Activated naive CD4-positive, alpha-beta T cell treated with anti-CD3 and anti-CD28 coated beads, Interleukin-2, amount 50 U/mL, for 24 hours (primary cell): ENCODE data around the gene NXPH1.
A peak's percentile ranks its signal among the peaks of the same experiment; 100 is the strongest.

Experiments
- H3K27ac Mint-ChIP-seq: one replicate; pipeline ENCODE4 v1.8.0; 2021; ENCODE audit warnings: mild to moderate bottlenecking, mixed read lengths
- H3K27me3 Mint-ChIP-seq: one replicate; pipeline ENCODE4 v1.8.0; 2021; ENCODE audit warnings: mixed read lengths
- H3K36me3 Mint-ChIP-seq: one replicate; pipeline ENCODE4 v1.8.0; 2021; ENCODE audit warnings: mixed read lengths
- H3K4me1 Mint-ChIP-seq: one replicate; pipeline ENCODE4 v1.8.0; 2021; ENCODE audit warnings: mixed read lengths
- H3K4me3 Mint-ChIP-seq: one replicate; pipeline ENCODE4 v1.8.0; 2021; ENCODE audit warnings: mild to moderate bottlenecking, mixed read lengths
- H3K9me3 Mint-ChIP-seq: one replicate; pipeline ENCODE4 v1.8.0; 2021; ENCODE audit warnings: mixed read lengths

NXPH1 gene

DNA sequence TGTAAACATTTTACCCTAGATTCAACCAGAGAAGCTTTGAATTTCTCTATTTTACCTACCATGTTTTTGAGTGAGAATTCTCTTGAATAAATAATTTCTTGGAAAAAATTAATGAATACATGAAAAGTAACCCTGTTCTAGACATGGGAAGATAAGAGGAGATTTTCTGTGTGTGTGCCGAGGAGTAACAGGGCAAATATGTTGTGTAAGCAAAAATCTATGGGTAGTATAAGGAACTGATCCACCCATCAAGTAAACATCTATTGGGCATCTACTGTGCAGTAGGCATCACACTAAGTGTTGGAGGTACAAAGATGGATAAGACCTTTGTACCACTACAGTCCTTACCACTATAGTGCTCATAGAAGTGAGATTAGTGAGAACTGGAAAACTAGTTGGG lies 8.2 kb upstream of the NXPH1 start:
- Mint-ChIP-seq H3K9me3 (no peaks in the 10 kb centered on the region), H3K4me3 (no peak overlapping the region), H3K27me3 (peaks cover 8% of the 10 kb centered on the region), H3K27ac (no peak overlapping the region), H3K36me3 (no peaks in the 10 kb centered on the region), H3K4me1 (no peaks in the 10 kb centered on the region)

DNA sequence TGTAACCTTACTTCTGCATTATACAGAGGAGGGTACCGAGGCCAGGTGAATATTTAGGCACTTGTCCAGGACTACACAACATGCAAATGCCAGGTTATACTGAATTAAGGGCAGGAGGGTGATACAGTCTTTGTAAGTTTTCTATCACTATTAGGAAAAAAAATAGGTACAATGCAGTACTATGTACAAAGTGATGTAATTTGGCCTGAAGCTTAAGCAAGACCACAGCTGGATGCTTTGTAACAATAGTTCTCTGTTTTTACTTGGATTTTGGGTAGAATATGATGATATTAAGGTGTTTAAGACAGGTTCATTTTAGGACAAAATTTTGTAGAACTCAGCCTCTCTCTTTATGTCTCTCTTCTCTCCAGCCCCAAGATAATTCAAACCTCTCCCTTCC lies 2.8 kb upstream of the NXPH1 start:
- Mint-ChIP-seq H3K4me1 (peaks cover 13% of the 10 kb centered on the region), H3K9me3 (no peaks in the 10 kb centered on the region), H3K27me3 (peaks cover 30% of the 10 kb centered on the region), H3K27ac (no peak overlapping the region), H3K4me3 (no peak overlapping the region), H3K36me3 (no peaks in the 10 kb centered on the region)

DNA sequence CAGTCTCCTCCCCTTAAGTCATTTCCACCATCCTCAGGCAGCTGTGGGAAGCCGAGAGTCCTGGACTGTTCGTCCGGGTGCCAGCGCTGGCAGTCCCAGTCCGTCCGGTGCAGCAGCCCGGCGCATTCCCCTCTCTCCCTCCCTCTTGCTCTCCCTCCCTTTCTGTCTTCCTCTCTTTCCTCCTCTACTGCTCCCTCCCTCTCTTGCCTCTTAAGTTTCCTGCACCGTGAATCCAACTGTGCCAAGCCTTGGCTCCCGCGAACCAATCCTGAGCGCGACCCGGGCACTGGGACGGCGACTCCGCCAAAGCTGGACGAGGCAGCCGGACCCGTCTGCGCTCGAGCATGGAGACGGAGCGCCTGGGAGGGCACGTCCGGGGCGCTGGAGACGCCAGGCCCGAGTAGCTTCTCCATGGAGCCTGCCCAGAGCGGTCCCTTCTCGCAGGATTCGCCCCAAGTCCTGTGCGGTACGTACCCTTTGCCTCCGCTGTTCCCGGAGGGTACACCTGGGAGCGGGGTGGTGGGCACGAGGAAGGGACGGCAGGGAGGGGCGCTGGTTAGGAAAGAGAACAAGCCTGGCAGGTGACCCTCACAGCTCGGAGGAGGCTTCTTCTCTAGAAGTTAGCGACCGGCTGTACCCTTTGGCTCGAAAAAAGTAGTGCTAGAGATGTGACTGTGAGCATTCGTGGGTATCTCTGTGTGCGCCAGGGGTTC lies 1.0 kb downstream of the NXPH1 start:
- H3K9me3 Mint-ChIP-seq = no peaks in the 10 kb centered on the region

DNA sequence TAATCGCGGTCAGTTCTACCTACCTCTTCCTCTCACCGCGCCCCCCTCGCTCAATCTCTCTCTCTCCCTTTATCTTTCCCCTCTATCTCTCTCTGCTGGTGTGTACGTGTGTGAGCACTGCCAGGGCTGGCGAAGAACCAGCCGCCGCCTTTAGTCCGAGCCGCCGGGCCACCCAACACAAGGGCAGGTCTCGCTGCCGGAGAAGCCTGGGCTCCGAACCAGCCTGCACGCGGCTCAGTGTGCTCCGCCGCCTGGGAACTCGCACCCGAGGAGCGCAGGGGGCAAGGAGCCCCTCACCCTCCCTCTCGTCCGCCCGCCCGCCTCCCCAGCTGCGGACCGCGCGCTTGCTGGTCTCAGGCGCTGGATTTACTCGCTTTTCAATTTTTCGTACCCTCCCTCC lies 1.7 kb downstream of the NXPH1 start:
- Mint-ChIP-seq H3K27ac (no peak overlapping the region), H3K4me1 (peaks cover 13% of the 10 kb centered on the region), H3K9me3 (no peaks in the 10 kb centered on the region), H3K4me3 (no peak overlapping the region), H3K36me3 (no peaks in the 10 kb centered on the region), H3K27me3 (peaks cover 51% of the 10 kb centered on the region)

More for the DNA sequence above, 1.0 kb downstream of the NXPH1 start:
- H3K4me1 Mint-ChIP-seq = peaks cover 13% of the 10 kb centered on the region
- peaks cover 50% of the 10 kb centered on the region for H3K27me3 Mint-ChIP-seq
- no peaks in the 10 kb centered on the region for H3K36me3 Mint-ChIP-seq
- no peak overlapping the region for H3K27ac Mint-ChIP-seq
- peak overlapping the region; percentile 19 for H3K4me3 Mint-ChIP-seq

DNA sequence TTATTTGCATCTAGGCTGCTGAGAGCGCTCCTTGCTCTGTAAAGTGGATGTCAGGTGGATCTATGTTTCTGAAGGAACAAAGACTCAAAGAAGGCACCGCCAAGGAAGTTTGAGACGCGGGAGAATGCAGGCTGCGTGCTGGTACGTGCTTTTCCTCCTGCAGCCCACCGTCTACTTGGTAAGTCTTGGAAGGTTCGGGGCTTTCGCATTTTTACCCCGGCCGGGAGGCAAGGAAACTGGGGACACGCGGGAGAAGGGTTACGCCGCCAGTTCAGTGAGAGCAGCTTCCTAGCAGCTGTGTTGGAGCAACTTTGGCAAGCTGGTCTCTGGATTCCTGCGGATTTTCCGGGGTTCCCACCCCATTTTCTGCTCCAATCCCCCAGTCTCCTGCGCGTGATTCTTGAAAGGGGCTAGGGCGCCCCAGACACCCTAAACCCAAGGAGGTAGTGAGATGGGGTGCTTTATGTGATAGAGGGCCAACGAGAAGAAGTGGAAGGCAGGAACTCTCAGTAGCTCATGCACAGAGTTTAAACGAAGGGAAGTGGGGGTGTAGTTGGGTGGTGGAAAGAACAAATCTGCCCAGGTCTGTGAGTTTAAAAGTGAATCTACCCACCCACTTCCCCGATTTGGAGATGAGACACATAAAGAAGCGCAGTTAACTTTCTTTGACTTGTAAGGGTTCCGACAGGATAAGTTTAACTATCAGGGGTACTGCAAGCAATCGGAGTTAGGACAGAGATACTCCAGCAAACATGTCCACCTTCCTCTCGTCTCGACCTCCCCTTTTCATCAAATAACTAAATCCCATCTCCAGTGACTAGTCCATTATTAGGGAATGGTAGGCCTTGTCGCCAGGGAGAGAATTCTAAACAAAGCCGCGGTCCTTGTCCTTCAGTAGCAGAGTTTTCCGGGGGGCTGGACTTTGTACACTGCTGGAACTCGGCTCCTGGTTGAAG lies 2.5 kb downstream of the NXPH1 start:
- Mint-ChIP-seq H3K9me3 (no peaks in the 10 kb centered on the region), H3K27me3 (peaks cover 58% of the 10 kb centered on the region), H3K4me3 (no peak overlapping the region), H3K27ac (no peak overlapping the region), H3K4me1 (peaks cover 13% of the 10 kb centered on the region), H3K36me3 (no peaks in the 10 kb centered on the region)

DNA sequence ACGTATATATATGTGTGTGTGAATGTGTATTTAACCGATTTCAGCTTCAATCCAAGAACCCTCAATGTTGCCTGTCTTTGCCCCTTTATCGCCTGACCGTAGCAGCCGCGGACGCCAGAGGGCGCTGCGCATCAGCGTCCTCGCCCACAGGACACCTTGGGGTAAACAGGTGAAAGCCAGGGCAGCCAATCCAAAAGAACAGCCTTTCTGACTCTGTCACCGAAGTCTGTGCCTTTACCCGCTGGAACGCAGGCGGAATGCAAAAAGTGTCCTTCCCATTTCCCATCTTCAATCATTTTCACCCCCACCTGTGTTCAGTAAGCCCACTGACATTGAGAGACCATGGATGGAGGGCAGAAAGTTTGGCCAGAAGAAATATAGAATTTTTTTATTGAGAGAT lies 3.6 kb downstream of the NXPH1 start:
- Mint-ChIP-seq H3K4me3 (no peak overlapping the region), H3K9me3 (no peaks in the 10 kb centered on the region), H3K27ac (no peak overlapping the region), H3K27me3 (peaks cover 59% of the 10 kb centered on the region), H3K36me3 (no peaks in the 10 kb centered on the region), H3K4me1 (peaks cover 13% of the 10 kb centered on the region)

DNA sequence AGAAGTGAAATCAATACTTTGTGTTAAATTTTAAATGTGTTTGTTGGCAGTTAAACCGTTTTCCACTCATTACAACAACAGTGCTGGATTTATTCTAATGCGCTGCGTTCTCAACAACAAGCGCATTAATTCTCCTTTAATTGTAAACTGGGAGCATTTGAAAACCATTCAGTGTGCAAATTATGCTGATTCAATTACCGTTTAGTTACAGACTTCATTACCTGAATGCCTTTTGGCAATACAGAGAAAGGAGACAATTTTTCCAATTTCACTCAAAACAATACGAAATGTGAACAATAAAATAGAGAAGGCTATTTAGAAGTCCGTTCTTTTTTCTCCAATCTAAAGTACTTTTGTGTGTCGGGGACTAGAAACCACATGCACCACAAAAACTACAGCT lies 4.2 kb downstream of the NXPH1 start:
- peaks cover 13% of the 10 kb centered on the region for H3K4me1 Mint-ChIP-seq
- no peak overlapping the region for H3K4me3 Mint-ChIP-seq
- no peaks in the 10 kb centered on the region for H3K36me3 Mint-ChIP-seq
- H3K27ac Mint-ChIP-seq = no peak overlapping the region
- no peaks in the 10 kb centered on the region for H3K9me3 Mint-ChIP-seq
- peaks cover 59% of the 10 kb centered on the region for H3K27me3 Mint-ChIP-seq

DNA sequence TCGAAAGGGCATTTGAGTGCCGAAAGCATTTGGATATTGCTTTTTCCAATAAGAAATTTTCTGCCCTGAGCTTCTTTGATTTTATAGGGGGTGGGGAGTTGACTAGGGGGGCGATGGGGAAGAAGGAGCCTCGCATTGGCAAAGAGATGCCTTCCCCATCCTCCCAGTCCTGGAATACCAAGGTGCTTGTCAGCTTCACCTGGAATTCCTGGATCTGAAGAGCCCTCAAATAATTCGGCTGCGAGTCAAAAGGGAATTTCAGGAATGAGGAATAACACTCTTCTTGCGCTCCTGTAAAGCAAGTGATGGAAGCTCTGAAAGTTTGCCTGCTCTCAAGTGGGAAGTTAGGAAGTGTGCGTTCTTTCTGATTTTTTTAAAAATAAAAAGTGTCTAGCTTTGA lies 7.3 kb downstream of the NXPH1 start:
- Mint-ChIP-seq H3K27ac (no peak overlapping the region), H3K9me3 (peaks cover 17% of the 10 kb centered on the region), H3K27me3 (peaks cover 61% of the 10 kb centered on the region)

DNA sequence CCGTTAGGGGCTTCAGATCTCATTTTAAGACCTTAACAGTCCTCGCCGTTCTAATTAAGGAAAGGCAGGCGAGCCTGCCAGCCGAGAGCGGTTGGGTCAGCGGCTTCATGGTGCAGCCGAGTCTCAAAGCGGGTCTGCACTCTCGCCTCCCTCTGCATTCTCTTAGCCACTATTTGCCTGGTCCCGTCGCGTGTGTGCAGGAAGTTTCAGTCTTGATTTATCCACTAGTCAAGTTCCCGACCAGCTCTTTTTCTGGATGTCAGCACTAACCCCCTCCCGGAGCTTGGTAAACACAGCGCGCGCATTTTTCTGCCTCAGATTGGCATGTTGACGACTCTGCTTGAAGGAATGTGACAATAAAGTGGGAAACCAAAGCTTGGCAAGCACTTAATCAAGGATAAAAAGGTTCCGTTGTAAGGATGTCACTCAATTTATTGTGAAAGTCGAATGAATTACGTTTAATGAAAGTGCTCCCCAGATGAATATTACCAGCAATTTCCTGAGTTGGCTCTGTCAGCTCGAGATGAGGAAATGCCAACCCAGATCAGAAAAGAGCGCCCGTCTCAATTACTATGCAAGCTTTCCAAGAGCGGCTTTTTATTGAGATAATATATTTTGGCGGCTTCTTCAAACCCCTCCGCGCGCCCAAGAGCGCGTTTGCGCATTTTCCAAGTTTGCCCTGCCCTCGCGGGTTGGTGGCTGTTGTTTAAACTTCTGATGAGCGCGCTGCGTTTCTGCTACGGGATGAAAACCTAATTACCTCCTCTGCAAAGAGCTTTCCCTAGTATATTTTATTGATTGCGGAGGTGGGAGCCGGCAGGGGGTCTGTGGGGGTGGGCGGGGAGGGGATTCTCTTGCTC lies 7.9 kb downstream of the NXPH1 start:
- peaks cover 17% of the 10 kb centered on the region for H3K9me3 Mint-ChIP-seq
- peaks cover 7% of the 10 kb centered on the region for H3K4me1 Mint-ChIP-seq
- no peak overlapping the region for H3K4me3 Mint-ChIP-seq
- peaks cover 59% of the 10 kb centered on the region for H3K27me3 Mint-ChIP-seq
- peaks cover 2% of the 10 kb centered on the region for H3K36me3 Mint-ChIP-seq
- no peak overlapping the region for H3K27ac Mint-ChIP-seq

More for the DNA sequence above, 7.3 kb downstream of the NXPH1 start:
- peaks cover 7% of the 10 kb centered on the region for H3K4me1 Mint-ChIP-seq
- peaks cover 2% of the 10 kb centered on the region for H3K36me3 Mint-ChIP-seq
- no peak overlapping the region for H3K4me3 Mint-ChIP-seq

DNA sequence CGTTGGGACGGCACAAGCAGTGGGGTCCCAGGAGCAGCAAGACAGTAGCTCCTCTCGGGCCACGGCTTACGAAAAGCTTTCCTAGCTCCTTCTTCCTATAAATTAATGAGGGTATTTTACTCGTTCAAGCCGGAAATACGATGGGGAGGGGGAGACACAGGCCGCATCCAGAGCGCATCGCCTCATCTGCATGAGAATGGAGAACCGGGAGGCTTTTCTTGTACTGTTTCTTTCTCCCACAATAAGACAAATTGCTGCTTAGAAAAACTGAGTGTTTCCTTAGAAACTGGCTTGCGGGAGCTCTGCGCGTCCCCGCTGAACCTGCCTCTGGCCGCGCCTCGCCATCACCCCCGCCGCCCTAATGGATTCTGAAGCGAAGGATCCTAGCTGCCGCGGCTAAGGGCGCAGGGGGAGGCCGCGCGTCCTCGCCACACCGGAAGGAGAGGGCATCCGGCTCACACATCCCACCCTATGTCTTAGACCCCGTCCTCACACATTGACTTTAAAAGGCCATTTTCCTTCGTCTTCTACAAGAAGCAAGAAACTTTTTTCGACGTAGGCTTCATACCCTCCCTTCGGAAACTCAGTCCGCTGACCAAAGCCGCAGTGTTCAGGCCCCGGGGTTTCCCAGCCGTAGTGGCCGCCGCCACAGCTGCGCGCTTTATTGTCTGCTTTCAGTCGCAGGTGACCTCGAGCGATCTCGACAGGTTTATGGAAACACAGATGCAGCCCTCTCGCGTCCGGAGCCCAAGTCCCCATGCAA lies 8.8 kb downstream of the NXPH1 start:
- no peak overlapping the region for H3K27ac Mint-ChIP-seq
- H3K36me3 Mint-ChIP-seq = peaks cover 2% of the 10 kb centered on the region
- H3K27me3 Mint-ChIP-seq = peaks cover 58% of the 10 kb centered on the region
- peaks cover 7% of the 10 kb centered on the region for H3K4me1 Mint-ChIP-seq
- H3K4me3 Mint-ChIP-seq = no peak overlapping the region
- peaks cover 17% of the 10 kb centered on the region for H3K9me3 Mint-ChIP-seq

DNA sequence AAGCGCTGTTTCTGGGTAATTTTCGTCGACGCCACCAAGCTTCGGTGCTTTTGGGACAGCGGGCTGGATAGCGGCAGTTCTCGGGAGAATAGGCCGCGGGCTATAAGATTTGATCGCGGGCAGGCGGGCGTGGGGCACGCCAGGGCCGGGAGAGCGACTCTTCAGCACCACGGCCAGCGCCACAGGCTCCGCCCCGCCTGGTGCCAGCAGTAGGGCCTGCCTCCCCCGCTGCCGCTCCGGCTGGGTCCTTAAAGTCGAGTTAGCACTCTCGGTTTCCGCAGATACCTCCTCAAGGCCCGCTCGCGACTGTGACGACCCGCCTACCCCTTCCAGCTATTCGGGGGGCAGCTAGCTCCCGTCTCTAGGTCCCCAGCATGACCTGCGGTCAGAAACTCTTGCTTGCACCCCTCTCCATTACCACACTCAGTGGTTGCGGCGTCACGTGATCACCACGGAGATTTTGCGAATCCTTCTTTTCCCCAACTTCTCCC lies 9.4 kb downstream of the NXPH1 start:
- H3K4me3 Mint-ChIP-seq = no peak overlapping the region
- H3K27ac Mint-ChIP-seq = no peak overlapping the region
- peaks cover 17% of the 10 kb centered on the region for H3K9me3 Mint-ChIP-seq

DNA sequence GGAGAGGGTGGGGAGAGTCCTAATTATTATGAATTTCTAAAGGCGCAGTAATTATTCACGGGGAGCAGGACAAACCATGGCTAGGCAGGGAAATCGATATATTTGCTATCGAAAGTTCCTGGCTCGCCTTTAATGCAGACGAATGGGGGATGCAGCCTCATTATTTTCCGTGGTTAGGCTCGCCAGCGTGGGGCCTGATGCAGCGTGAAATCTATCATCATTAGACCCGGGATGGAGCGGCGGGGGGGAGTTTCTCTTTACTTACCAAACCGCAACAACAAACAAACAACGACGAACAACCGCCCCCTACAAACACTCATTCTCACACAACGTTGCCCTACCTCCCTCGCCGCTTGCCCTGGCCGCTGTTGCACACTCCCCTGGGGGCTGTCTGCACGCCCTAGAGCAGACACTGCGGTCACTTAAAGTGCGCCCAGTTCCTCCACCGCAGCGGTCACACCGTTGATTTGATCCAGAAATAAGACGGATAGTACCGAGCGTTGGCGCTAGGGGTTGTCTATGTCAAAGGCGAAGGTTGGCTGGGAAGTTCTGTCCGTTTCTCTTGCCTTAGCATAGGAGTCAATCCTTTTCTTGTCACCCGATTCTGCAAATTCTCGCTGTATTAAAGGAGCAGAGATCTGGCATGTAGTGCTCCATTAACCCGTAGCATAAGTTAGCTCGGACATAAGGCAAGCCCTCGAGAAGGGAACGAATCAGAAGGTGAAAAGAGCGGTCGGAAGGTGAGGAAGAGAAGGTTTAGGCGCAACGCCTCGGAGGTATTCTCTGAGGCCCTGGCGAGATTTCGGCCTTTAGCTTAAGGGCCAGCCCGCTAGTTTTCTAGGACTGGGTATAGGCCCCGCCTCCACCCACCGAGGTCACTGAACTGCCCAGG lies 10.4 kb downstream of the NXPH1 start:
- H3K36me3 Mint-ChIP-seq = peaks cover 2% of the 10 kb centered on the region
- H3K4me1 Mint-ChIP-seq = peaks cover 7% of the 10 kb centered on the region
- peaks cover 51% of the 10 kb centered on the region for H3K27me3 Mint-ChIP-seq
- H3K9me3 Mint-ChIP-seq = peaks cover 17% of the 10 kb centered on the region
- H3K27ac Mint-ChIP-seq = no peak overlapping the region
- H3K4me3 Mint-ChIP-seq = no peak overlapping the region

More for the DNA sequence above, 9.4 kb downstream of the NXPH1 start:
- H3K4me1 Mint-ChIP-seq = peaks cover 7% of the 10 kb centered on the region
- H3K27me3 Mint-ChIP-seq = peaks cover 58% of the 10 kb centered on the region
- H3K36me3 Mint-ChIP-seq = peaks cover 2% of the 10 kb centered on the region

DNA sequence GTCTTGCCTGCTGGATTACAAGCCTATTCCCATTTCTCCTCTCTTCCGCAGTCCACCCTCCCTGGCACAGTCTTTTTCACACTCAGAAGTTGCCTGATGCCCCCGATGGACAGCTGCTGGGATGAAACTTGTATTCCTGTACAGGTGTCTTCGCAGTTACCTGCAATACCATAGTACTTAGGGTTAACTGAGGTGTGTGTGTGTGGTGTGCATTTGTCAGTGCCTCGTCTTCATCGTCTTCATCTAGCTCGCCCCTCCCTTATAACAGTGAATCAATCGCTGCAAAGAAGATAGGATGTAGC lies 11.0 kb downstream of the NXPH1 start:
- Mint-ChIP-seq H3K27ac (no peak overlapping the region), H3K4me3 (no peak overlapping the region), H3K27me3 (peaks cover 50% of the 10 kb centered on the region), H3K9me3 (peaks cover 17% of the 10 kb centered on the region), H3K36me3 (peaks cover 2% of the 10 kb centered on the region), H3K4me1 (peaks cover 7% of the 10 kb centered on the region)

DNA sequence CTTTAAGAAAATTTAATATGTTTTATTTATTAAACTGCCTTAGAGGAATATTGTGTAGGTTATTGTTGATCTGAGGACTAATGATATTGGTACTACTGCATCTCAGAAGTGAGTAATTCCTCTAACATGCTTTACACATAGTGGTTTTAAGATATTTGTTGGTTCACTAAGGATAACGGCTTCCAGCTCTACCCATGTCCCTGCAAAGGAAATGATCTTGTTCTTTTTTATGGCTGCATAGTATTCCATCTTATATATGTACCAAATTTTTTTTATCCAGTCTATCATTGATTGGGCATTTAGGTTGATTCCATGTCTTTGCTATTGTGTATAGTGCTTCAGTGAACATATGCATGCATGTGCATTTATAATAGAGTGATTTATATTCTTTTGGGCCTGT lies 20.1 kb downstream of the NXPH1 start:
- Mint-ChIP-seq H3K9me3 (peaks cover 5% of the 10 kb centered on the region), H3K36me3 (no peaks in the 10 kb centered on the region), H3K4me1 (no peaks in the 10 kb centered on the region), H3K27ac (no peak overlapping the region), H3K4me3 (no peak overlapping the region), H3K27me3 (peaks cover 11% of the 10 kb centered on the region)
